ENCODE results near the gene AP1G1. TPM values are rescaled to one million over a fixed set of nuclear protein-coding genes. Genes with fewer than 3 reads are reported as not detected.

AP1G1 gene
- total RNA-seq, 1 donor from 2014 or later: 62.7 TPM

DNA sequence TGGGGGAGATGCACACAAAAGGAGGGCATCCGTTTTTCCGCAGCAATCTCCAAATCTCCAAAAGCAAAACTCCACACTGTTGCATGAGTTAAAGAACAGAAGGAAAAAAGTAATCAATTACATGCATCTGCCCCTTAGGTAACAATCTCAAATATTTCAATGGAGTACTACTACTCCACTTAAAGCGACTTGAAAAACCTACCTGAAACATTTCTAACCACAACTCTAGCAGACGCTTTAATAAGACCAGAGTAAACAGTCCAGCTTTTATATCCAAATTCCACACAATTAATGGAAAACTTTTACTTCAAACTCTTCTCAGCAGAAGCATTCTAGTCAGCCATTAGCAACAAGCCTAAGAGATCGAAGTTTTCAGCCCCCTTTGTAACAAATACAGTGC, 29.9 kb downstream of the AP1G1 start:
- Mint-ChIP-seq H3K36me3 (ENCODE audit: low read depth) (peaks cover 8% of the 10 kb centered on the region), H3K27ac (ENCODE audit: unreplicated experiment) (no peak overlapping the region), H3K4me1 (ENCODE audit: low read depth) (peaks cover 16% of the 10 kb centered on the region), H3K4me3 (ENCODE audit: unreplicated experiment) (no peak overlapping the region), H3K27me3 (ENCODE audit: low read depth) (no peaks in the 10 kb centered on the region), H3K9me3 (ENCODE audit: low read depth) (no peaks in the 10 kb centered on the region)
- no peak for DNase-seq (ENCODE audit: low spot score)
- TF ChIP-seq, protein P1, sequence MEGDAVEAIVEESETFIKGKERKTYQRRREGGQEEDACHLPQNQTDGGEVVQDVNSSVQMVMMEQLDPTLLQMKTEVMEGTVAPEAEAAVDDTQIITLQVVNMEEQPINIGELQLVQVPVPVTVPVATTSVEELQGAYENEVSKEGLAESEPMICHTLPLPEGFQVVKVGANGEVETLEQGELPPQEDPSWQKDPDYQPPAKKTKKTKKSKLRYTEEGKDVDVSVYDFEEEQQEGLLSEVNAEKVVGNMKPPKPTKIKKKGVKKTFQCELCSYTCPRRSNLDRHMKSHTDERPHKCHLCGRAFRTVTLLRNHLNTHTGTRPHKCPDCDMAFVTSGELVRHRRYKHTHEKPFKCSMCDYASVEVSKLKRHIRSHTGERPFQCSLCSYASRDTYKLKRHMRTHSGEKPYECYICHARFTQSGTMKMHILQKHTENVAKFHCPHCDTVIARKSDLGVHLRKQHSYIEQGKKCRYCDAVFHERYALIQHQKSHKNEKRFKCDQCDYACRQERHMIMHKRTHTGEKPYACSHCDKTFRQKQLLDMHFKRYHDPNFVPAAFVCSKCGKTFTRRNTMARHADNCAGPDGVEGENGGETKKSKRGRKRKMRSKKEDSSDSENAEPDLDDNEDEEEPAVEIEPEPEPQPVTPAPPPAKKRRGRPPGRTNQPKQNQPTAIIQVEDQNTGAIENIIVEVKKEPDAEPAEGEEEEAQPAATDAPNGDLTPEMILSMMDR (IDR thresholded peaks at IDR 0.05): no peak

DNA sequence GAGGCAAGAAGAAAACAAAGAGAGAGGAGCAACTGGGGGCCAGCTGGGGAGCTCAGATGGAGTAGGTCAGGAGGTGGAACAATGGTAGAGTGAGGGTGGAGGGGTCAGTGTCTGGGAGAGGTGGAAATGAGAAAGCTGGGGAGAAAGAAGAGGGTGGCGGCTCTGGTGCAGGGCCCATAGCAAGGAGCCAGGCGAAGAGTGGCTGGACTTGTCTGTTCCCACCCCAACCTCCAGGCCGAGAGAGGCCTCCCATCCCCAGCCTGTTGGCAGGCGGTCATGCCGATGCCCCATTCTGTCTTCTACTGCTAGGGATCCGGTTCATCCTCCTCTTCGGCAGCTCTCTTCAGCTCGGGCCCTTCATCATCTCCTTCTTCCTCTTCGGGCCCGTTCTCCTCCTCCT, 31.3 kb downstream of the AP1G1 start:
- TF ChIP-seq, protein P1 (IDR thresholded peaks at IDR 0.05): no peak
- Mint-ChIP-seq H3K27me3 (ENCODE audit: low read depth) (no peaks in the 10 kb centered on the region), H3K4me3 (ENCODE audit: unreplicated experiment) (no peak overlapping the region), H3K27ac (ENCODE audit: unreplicated experiment) (no peak overlapping the region), H3K36me3 (ENCODE audit: low read depth) (peaks cover 10% of the 10 kb centered on the region), H3K4me1 (ENCODE audit: low read depth) (peaks cover 16% of the 10 kb centered on the region), H3K9me3 (ENCODE audit: low read depth) (no peaks in the 10 kb centered on the region)
- no peak for DNase-seq (ENCODE audit: low spot score)

DNA sequence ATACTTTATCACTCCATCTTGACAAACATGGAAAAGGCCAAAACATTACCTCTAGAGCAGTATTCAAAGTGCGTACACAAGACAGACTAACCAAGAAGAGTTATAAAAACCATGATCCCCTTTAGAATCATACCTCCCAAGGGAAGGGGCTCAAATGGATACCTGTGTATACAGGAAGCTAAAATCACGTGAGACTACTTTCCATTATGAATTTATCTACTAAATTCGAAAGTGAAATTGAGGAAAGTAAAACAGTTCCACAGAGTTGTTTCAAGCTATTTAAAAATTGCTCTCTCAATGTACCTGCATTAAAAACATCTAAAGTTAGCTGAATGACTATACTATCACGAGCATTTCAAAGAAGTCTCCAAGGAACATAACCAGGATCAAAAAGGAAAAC, 32.7 kb downstream of the AP1G1 start:
- no peaks in the 10 kb centered on the region for H3K27me3 Mint-ChIP-seq (ENCODE audit: low read depth)
- no peak for DNase-seq (ENCODE audit: low spot score)
- H3K4me1 Mint-ChIP-seq (ENCODE audit: low read depth): peaks cover 4% of the 10 kb centered on the region
- no peak overlapping the region for H3K27ac Mint-ChIP-seq (ENCODE audit: unreplicated experiment)
- H3K36me3 Mint-ChIP-seq (ENCODE audit: low read depth): peaks cover 14% of the 10 kb centered on the region
- no peak overlapping the region for H3K4me3 Mint-ChIP-seq (ENCODE audit: unreplicated experiment)
- TF ChIP-seq, protein P1 (IDR thresholded peaks at IDR 0.05): no peak
- peaks cover 2% of the 10 kb centered on the region for H3K9me3 Mint-ChIP-seq (ENCODE audit: low read depth)

DNA sequence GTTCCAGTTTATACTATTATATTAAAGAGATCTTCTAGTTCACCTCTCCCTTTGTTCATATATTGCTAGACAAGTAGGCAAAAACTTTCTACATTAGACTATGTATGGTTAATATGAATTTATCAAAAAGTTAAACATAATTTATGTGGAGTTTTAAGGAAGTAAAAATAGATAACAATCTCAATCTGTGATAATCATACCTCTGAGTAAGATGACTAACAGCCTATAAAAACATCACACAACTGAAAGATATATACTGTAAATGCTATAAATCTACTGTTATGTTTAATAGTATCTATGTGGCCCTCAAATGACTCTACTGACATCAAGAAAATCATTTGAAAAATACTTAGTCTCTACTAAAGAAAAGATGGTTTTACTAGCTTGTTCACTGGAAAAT, 37.1 kb downstream of the AP1G1 start:
- Mint-ChIP-seq H3K27me3 (ENCODE audit: low read depth) (no peaks in the 10 kb centered on the region), H3K9me3 (ENCODE audit: low read depth) (peaks cover 3% of the 10 kb centered on the region), H3K27ac (ENCODE audit: unreplicated experiment) (no peak overlapping the region), H3K4me3 (ENCODE audit: unreplicated experiment) (no peak overlapping the region), H3K4me1 (ENCODE audit: low read depth) (peaks cover 13% of the 10 kb centered on the region), H3K36me3 (ENCODE audit: low read depth) (peaks cover 15% of the 10 kb centered on the region)
- TF ChIP-seq, protein P1 (IDR thresholded peaks at IDR 0.05): no peak
- DNase-seq (ENCODE audit: low spot score): no peak

DNA sequence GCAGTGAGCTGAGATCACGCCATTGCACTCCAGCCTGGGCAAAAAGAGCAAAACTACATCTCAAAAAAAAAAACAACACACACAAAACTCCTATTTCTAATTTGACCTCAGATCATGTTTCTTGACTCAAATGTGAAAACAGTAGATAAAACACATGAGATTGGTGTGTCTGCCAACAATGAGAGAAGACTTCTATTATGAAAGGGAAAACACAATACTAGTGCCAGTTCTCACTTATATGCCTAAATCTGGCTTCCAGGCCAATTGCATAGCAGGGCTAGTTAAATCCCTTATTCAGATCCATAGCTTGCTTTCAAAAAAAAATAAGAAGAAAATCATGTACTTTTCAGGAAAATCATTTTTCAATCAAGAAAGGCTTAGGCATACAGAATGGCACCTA, 39.4 kb downstream of the AP1G1 start:
- Mint-ChIP-seq H3K27me3 (ENCODE audit: low read depth) (no peaks in the 10 kb centered on the region), H3K4me1 (ENCODE audit: low read depth) (peaks cover 18% of the 10 kb centered on the region), H3K36me3 (ENCODE audit: low read depth) (peaks cover 18% of the 10 kb centered on the region), H3K9me3 (ENCODE audit: low read depth) (peaks cover 3% of the 10 kb centered on the region), H3K27ac (ENCODE audit: unreplicated experiment) (no peak overlapping the region), H3K4me3 (ENCODE audit: unreplicated experiment) (no peak overlapping the region)
- TF ChIP-seq, protein P1 (IDR thresholded peaks at IDR 0.05): no peak
- DNase-seq (ENCODE audit: low spot score): no peak

All from chondrocyte (in vitro differentiated cells).